ENCODE data around the gene CTXND1. TPM values are rescaled to one million over a fixed set of nuclear protein-coding genes. Genes with fewer than 3 reads are reported as not detected.

The CTXND1 gene
- total and polyA plus RNA-seq, 2 of the 8 experiments (the other 6 are each of a cell fraction or from before 2014, with no cell fraction given) = 0.03 TPM; not detected in 1

DNA sequence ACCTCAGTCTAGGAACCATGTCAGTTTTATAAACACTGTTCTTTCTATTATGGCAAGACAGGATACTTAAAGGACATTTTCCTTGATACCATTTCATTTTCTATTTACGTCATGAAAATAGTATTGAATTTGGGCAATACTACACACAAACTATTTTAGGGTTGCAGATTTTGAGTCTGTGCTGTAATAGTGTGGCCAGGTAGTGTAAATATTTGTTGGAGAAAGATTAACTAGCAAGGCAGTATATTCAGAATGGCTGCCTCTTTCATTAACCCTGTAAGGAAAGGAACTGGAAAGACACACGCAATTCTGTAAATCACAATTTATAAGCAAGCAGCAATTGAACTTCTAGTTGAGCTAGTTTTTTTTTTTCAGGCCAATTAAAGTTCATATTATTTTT, 2.0 kb downstream of the CTXND1 start:
- H3K18ac ChIP-seq (ENCODE audit: extremely low read depth, low read length) = no peak overlapping the region
- H2BK5ac ChIP-seq (ENCODE audit: low read depth, low read length) = no peak overlapping the region
- H3K79me1 ChIP-seq (ENCODE audit: low read depth, low read length) = no peaks in the 10 kb centered on the region
- no peaks in the 10 kb centered on the region for H3K79me2 ChIP-seq (ENCODE audit: control insufficient read depth in 1 of 2, insufficient read depth in 2 of 2, low read length in 2 of 2)
- H3K9me3 ChIP-seq (ENCODE audit: insufficient read depth in 2 of 2, low read depth in 1 of 2, low read length in 1 of 2) = no peaks in the 10 kb centered on the region
- H3K4me1 ChIP-seq (replicated peaks in 1 of 4; ENCODE audit: control insufficient read depth in 3 of 4, insufficient read depth in 4 of 4, low read length in 3 of 4) = peaks cover 0 to 3% (median 0%) of the 10 kb centered on the region in 4 experiments; a peak in 2 of 7 replicates
- H3K23me2 ChIP-seq (ENCODE audit: low read depth, low read length) = peaks cover 6% of the 10 kb centered on the region; the same call in 1 of the 2 replicates
- ChIA-PET CTCF (ENCODE audit: partially characterized antibody) (no interaction called here), POLR2A (ENCODE audit: partially characterized antibody) (interaction anchor here (1.1 kb wide), 1 partner anchor 11 kb away, joined by 3 read pairs; no protein-coding TSS in a partner anchor)
- no peak overlapping the region for H4K8ac ChIP-seq (ENCODE audit: extremely low read depth, insufficient read depth, low read length)
- no peak overlapping the region for H3K14ac ChIP-seq (ENCODE audit: insufficient read length)
- H3K4me2 ChIP-seq (ENCODE audit: insufficient read depth in 1 of 2, low read depth in 2 of 2, low read length in 2 of 2) = no peak overlapping the region
- H4K20me1 ChIP-seq (replicated peaks in 1 of 2; ENCODE audit: control insufficient read depth in 1 of 2, insufficient read depth in 2 of 2, low read length in 2 of 2) = no peaks in the 10 kb centered on the region
- no peak overlapping the region for H2BK120ac ChIP-seq (replicated peaks; ENCODE audit: low read depth, low read length)
- H3K27ac ChIP-seq (ENCODE audit: low read depth, low read length) = no peak overlapping the region
- H3K9ac ChIP-seq (replicated peaks in 1 of 4; ENCODE audit: extremely low read depth in 1 of 4, low read depth in 3 of 4, low read length in 3 of 4) = no peak overlapping the region
- WGBS, 2 experiments (ENCODE audit: extremely low coverage in 1 of 2, insufficient coverage in 1 of 2, insufficient read length in 1 of 2, insufficient replicate concordance in 2 of 2, low coverage in 1 of 2, low lambda C conversion rate in 2 of 2, missing lambda C conversion rate in 1 of 2) = 87% methylated on average over 2 of the region's 2 CpGs; no CpG with 5 or more reads in 1 of the 2 experiments
- no peak overlapping the region for H3K23ac ChIP-seq (ENCODE audit: insufficient read length)
- no peak overlapping the region for H2BK12ac ChIP-seq (ENCODE audit: low read depth, low read length)
- no peak overlapping the region for H4K5ac ChIP-seq (ENCODE audit: insufficient read length, low read depth, low read length)
- FAIRE-seq (no peak), DNase-seq (ENCODE audit: low read depth in 1 of 2, low spot score in 2 of 2) (no peak)
- H2AFZ ChIP-seq (ENCODE audit: low read length) = no peak overlapping the region
- H3K36me3 ChIP-seq (ENCODE audit: control insufficient read depth in 2 of 4, insufficient read depth in 4 of 4, low read length in 3 of 4) = peaks cover 0 to 5% (median 0%) of the 10 kb centered on the region in 4 experiments; a peak in 1 of 8 replicates
- no peak overlapping the region for H4K91ac ChIP-seq (replicated peaks; ENCODE audit: insufficient read length, low read length)
- no peak overlapping the region for H2BK15ac ChIP-seq (ENCODE audit: low read length)
- H3K27me3 ChIP-seq (replicated peaks in 1 of 4; ENCODE audit: control insufficient read depth in 3 of 4, extremely low read depth in 1 of 4, insufficient read depth in 3 of 4, low read length in 3 of 4) = peaks cover 12 to 42% (median 32%) of the 10 kb centered on the region in 4 experiments
- no peak overlapping the region for H3K4me3 ChIP-seq (ENCODE audit: extremely low read depth in 1 of 4, insufficient read depth in 2 of 4, low read depth in 3 of 4, low read length in 4 of 4)
- no peak overlapping the region for H3K4ac ChIP-seq (replicated peaks; ENCODE audit: insufficient read length, low read depth, low read length)
- H2BK20ac ChIP-seq (ENCODE audit: low read length) = no peak overlapping the region
- H3K56ac ChIP-seq (replicated peaks; ENCODE audit: insufficient read length, low read depth, low read length) = no peak overlapping the region
- H2AK5ac ChIP-seq (ENCODE audit: low read depth, low read length) = no peak overlapping the region
- TF ChIP-seq HDAC6 (IDR thresholded peaks at IDR 0.05; ENCODE audit: low read depth, low read length) = no peak
- TF ChIP-seq TAF7 (optimal IDR thresholded peaks at IDR 0.05; ENCODE audit: borderline replicate concordance, low read depth, low read length) = no peak
- no peak for TF ChIP-seq SP1 (IDR thresholded peaks at IDR 0.05; ENCODE audit: low read depth, low read length)
- no peak for TF ChIP-seq POU5F1 (IDR thresholded peaks at IDR 0.05; ENCODE audit: low read depth, low read length)
- no peak for TF ChIP-seq JUN (IDR thresholded peaks at IDR 0.05; ENCODE audit: low read depth, low read length)
- TF ChIP-seq POLR2A (IDR thresholded peaks at IDR 0.05; ENCODE audit: control extremely low read depth in 1 of 2, low read depth in 2 of 2, low read length in 2 of 2) = no peak
- no peak for TF ChIP-seq TAF1 (IDR thresholded peaks at IDR 0.05; ENCODE audit: low read depth, low read length)
- TF ChIP-seq TBP (IDR thresholded peaks at IDR 0.05; ENCODE audit: low read depth, low read length) = no peak
- TF ChIP-seq, protein P1, sequence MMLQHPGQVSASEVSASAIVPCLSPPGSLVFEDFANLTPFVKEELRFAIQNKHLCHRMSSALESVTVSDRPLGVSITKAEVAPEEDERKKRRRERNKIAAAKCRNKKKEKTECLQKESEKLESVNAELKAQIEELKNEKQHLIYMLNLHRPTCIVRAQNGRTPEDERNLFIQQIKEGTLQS (IDR thresholded peaks at IDR 0.05; ENCODE audit: insufficient read depth, low read depth, low read length) = no peak
- no peak for TF ChIP-seq CTBP2 (IDR thresholded peaks at IDR 0.05; ENCODE audit: borderline replicate concordance, insufficient read depth, insufficient read length, low read length)
- TF ChIP-seq JUND (IDR thresholded peaks at IDR 0.05; ENCODE audit: low read length) = no peak
- TF ChIP-seq, protein P2, sequence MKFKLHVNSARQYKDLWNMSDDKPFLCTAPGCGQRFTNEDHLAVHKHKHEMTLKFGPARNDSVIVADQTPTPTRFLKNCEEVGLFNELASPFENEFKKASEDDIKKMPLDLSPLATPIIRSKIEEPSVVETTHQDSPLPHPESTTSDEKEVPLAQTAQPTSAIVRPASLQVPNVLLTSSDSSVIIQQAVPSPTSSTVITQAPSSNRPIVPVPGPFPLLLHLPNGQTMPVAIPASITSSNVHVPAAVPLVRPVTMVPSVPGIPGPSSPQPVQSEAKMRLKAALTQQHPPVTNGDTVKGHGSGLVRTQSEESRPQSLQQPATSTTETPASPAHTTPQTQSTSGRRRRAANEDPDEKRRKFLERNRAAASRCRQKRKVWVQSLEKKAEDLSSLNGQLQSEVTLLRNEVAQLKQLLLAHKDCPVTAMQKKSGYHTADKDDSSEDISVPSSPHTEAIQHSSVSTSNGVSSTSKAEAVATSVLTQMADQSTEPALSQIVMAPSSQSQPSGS (IDR thresholded peaks at IDR 0.05; ENCODE audit: low read length) = no peak

Data from H1 (cell line).